ENCODE data around the gene ACTR3. TPM values are rescaled to one million over a fixed set of nuclear protein-coding genes. Genes with fewer than 3 reads are reported as not detected.

ACTR3 gene
- total and polyA plus RNA-seq, 4 donors: 35.5 to 260 (median 184) TPM

DNA sequence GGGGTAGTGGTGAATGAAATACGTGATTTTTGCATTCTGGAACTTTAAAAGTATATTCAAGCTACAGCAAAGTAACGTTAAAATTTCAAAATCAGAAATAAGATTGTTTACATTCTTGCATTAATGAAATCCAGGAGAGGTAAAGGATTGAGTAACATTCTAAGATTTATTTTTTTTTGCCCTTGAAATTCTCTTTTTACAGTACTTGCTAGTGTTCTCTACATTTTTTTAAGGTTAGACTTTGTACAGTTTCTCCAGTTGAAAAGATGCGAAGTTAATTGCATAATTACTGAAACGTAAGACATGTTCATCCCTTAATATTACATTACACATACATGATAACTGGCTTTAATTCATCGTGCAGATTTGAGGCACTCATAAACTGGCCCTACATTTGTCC is 74.5 kb downstream of the ACTR3 start:
- no peak for DNase-seq
- H3K27ac ChIP-seq (ENCODE audit: low read depth in 1 of 2, low read length in 1 of 2): no peak overlapping the region
- no peak overlapping the region for H3K9ac ChIP-seq (ENCODE audit: insufficient read depth in 1 of 2, low read length in 2 of 2)
- H3K4me1 ChIP-seq (ENCODE audit: control insufficient read depth in 5 of 5, insufficient read depth in 5 of 5, low read length in 5 of 5): peaks cover 0 to 7% (median 2%) of the 10 kb centered on the region in 5 donors
- H3K27me3 ChIP-seq (ENCODE audit: control insufficient read depth in 3 of 3, insufficient read depth in 3 of 3, low read length in 2 of 3): no peaks in the 10 kb centered on the region
- H3K36me3 ChIP-seq (ENCODE audit: control insufficient read depth in 4 of 4, insufficient read depth in 4 of 4, low read length in 4 of 4): peaks cover 0 to 2% (median 0%) of the 10 kb centered on the region in 4 donors
- no peak for ATAC-seq (ENCODE audit: insufficient read depth, low FRiP score)
- 73 to 80% methylated on average over 5 of the region's 5 CpGs for WGBS, 2 donors
- no peak overlapping the region for H3K4me3 ChIP-seq
- TF ChIP-seq, protein P1, sequence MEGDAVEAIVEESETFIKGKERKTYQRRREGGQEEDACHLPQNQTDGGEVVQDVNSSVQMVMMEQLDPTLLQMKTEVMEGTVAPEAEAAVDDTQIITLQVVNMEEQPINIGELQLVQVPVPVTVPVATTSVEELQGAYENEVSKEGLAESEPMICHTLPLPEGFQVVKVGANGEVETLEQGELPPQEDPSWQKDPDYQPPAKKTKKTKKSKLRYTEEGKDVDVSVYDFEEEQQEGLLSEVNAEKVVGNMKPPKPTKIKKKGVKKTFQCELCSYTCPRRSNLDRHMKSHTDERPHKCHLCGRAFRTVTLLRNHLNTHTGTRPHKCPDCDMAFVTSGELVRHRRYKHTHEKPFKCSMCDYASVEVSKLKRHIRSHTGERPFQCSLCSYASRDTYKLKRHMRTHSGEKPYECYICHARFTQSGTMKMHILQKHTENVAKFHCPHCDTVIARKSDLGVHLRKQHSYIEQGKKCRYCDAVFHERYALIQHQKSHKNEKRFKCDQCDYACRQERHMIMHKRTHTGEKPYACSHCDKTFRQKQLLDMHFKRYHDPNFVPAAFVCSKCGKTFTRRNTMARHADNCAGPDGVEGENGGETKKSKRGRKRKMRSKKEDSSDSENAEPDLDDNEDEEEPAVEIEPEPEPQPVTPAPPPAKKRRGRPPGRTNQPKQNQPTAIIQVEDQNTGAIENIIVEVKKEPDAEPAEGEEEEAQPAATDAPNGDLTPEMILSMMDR (IDR thresholded peaks at IDR 0.05; ENCODE audit: control extremely low read depth, extremely low read depth): no peak
- H3K9me3 ChIP-seq (ENCODE audit: control insufficient read depth in 4 of 4, insufficient read depth in 3 of 4, low read length in 3 of 4): no peaks in the 10 kb centered on the region

DNA sequence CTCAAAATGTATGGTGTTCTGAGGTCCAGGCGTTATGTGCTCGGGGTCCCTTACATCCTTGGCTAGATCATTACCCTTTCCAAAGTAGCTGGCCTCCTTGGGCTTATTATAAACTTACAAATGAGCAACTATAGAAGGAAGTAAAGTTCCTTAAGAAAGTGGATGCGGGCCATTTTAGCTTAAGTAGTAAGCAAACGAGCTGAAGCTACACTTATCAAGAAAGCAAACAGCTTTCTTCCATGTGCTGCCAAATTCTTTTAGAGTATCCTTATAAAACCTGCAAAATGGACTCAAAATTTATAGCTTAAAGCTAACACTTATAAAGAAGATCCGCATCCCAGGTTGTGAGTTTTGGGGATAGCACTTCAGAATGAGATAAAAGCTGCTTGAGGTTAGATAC is 75.3 kb downstream of the ACTR3 start:
- no peaks in the 10 kb centered on the region for H3K36me3 ChIP-seq (ENCODE audit: control insufficient read depth in 4 of 4, insufficient read depth in 4 of 4, low read length in 4 of 4)
- WGBS, 2 donors: 67 to 84% methylated on average over 5 of the region's 5 CpGs
- DNase-seq (no peak), ATAC-seq (ENCODE audit: insufficient read depth, low FRiP score) (no peak)
- no peak overlapping the region for H3K9ac ChIP-seq (ENCODE audit: insufficient read depth in 1 of 2, low read length in 2 of 2)
- no peak overlapping the region for H3K27ac ChIP-seq (ENCODE audit: low read depth in 1 of 2, low read length in 1 of 2)
- H3K27me3 ChIP-seq (ENCODE audit: control insufficient read depth in 3 of 3, insufficient read depth in 3 of 3, low read length in 2 of 3): no peaks in the 10 kb centered on the region
- H3K4me1 ChIP-seq (ENCODE audit: control insufficient read depth in 5 of 5, insufficient read depth in 5 of 5, low read length in 5 of 5): peaks cover 0 to 7% (median 2%) of the 10 kb centered on the region in 5 donors
- no peaks in the 10 kb centered on the region for H3K9me3 ChIP-seq (ENCODE audit: control insufficient read depth in 4 of 4, insufficient read depth in 3 of 4, low read length in 3 of 4)
- TF ChIP-seq, protein P1 (IDR thresholded peaks at IDR 0.05; ENCODE audit: control extremely low read depth, extremely low read depth): no peak
- H3K4me3 ChIP-seq: no peak overlapping the region

DNA sequence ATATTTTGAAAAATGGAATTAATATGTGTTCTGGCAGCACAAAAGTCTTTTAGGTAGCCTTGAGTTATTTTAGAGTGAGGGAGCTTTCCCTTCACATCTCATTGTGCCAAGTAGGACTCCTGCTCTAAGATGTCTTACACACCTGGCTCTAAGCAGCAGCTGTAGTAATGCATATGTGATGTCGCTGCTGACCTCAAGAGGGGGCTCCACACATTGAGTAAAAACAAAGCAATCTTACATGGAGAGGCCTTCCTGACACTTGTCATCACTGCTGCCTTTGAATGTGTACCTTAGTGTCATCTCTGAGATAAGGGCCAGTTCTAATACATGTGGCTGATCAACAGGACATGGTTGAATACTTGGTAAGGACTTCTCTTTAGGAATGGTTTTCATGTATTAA is 75.8 kb downstream of the ACTR3 start:
- ATAC-seq (ENCODE audit: insufficient read depth, low FRiP score): no peak
- 14 to 22% methylated on average over 1 of the region's 1 CpG for WGBS, 2 donors
- no peak overlapping the region for H3K4me3 ChIP-seq

More for the DNA sequence above, 75.8 kb downstream of the ACTR3 start:
- DNase-seq: peak in 2 of 3 donors; percentile 25 to 49
- Histone ChIP-seq H3K36me3 (ENCODE audit: control insufficient read depth in 4 of 4, insufficient read depth in 4 of 4, low read length in 4 of 4) (no peaks in the 10 kb centered on the region), H3K27me3 (ENCODE audit: control insufficient read depth in 3 of 3, insufficient read depth in 3 of 3, low read length in 2 of 3) (no peaks in the 10 kb centered on the region), H3K9me3 (ENCODE audit: control insufficient read depth in 4 of 4, insufficient read depth in 3 of 4, low read length in 3 of 4) (no peaks in the 10 kb centered on the region), H3K4me1 (ENCODE audit: control insufficient read depth in 5 of 5, insufficient read depth in 5 of 5, low read length in 5 of 5) (peaks cover 0 to 7% (median 2%) of the 10 kb centered on the region in 5 donors), H3K27ac (ENCODE audit: low read depth in 1 of 2, low read length in 1 of 2) (no peak overlapping the region), H3K9ac (ENCODE audit: insufficient read depth in 1 of 2, low read length in 2 of 2) (no peak overlapping the region)
- TF ChIP-seq, protein P1 (IDR thresholded peaks at IDR 0.05; ENCODE audit: control extremely low read depth, extremely low read depth): no peak

Data from lung (tissue), 12 donors.